GM12875 (cell line): ENCODE results near the gene MPHOSPH10.

Source experiments
- H3K4me3 ChIP-seq: one replicate; pipeline ENCODE4 v1.5.1; 2011; ENCODE audit warnings: low read depth, low read length, control low read depth
- TF ChIP-seq, protein P1 (sequence below): IDR thresholded peaks from 2 replicates; pipeline ENCODE4 v1.5.1; 2011; ENCODE audit warnings: low read depth, mild to moderate bottlenecking, control low read depth, inconsistent platforms, low read length, moderate library complexity, borderline replicate concordance; ENCODE audit not compliant: insufficient read depth

The MPHOSPH10 gene

DNA sequence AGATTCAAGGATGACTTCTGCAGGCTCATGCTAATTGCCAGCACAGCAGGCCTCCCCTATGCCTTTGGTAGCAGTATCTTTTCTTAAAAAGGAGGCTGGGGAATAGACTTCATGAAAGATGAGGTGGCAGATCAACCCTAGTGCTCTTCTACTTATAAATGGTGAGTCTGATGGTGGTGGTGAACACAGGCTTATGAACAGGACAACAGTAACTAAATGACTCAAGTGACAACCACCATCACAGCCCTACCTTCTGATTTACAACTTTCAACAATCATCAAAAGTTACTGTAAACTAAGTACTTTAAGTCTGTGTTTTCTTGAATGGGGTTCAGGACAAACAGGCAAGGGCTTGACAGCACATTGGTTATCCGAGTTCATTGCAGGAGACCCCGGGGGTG is 57.2 kb downstream of the MPHOSPH10 start:
- TF ChIP-seq, protein P1, sequence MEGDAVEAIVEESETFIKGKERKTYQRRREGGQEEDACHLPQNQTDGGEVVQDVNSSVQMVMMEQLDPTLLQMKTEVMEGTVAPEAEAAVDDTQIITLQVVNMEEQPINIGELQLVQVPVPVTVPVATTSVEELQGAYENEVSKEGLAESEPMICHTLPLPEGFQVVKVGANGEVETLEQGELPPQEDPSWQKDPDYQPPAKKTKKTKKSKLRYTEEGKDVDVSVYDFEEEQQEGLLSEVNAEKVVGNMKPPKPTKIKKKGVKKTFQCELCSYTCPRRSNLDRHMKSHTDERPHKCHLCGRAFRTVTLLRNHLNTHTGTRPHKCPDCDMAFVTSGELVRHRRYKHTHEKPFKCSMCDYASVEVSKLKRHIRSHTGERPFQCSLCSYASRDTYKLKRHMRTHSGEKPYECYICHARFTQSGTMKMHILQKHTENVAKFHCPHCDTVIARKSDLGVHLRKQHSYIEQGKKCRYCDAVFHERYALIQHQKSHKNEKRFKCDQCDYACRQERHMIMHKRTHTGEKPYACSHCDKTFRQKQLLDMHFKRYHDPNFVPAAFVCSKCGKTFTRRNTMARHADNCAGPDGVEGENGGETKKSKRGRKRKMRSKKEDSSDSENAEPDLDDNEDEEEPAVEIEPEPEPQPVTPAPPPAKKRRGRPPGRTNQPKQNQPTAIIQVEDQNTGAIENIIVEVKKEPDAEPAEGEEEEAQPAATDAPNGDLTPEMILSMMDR = no peak
- no peak overlapping the region for H3K4me3 ChIP-seq

DNA sequence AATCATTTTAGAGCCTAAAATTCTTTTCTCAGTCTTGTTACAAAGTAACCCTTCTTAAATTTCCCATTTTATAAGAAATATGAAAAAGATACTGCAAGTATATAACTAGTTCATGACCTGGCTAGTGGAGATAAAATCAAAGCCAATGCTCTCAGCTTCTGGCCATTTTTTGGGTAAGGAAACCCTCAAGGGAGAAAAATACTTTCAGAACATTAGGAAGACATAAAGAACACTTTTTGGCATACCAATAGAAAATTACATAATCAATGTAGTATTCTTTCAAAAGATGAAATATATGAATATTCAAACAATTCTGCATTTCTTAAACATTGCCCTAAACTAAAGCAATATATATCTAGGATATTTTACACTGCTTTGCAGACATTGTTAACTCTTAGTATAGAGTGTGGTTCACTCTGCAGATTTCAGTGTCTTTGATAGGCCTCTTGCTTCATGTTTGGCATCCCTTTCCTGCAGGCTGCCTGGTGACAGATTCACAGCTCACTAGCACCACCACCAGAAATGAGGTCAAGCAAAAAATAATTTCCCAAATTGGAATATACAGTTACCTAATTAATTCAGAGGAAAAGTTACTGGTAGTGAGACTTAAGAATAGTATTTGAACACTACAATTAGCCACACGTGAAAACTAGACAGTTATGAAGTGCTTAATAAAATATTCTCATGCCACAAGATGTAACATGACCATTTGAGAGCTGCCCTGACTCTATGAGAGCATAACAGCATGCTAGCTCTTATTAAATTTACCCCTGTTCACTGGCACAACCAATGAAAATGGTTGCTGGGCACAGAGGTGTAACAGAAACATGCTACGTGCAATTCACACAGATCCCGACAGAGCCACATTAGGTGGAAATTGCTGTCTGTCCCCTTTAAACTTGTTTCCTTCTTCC is 60.5 kb downstream of the MPHOSPH10 start:
- H3K4me3 ChIP-seq = no peak overlapping the region
- TF ChIP-seq, protein P1 = no peak

DNA sequence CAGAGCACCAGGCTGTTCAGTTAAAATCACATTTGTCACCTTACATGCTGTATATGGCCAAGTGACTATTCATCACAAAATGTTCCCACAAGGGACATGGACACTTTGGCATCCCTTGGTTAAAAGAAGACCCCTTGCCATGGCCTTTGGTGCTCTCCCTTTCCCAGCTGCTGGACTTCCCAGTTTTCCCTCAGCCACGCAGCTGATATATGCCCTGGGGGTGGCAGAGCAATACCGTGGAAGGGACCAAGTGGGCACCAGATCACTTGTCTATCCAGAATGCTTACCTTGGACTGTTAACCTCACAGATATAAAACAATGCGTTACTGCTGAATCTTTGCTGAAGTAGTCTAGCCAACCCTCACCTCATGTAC is 61.1 kb downstream of the MPHOSPH10 start:
- TF ChIP-seq, protein P1 = no peak
- H3K4me3 ChIP-seq = no peak overlapping the region
